HG03025 (cell line): Measurements from ENCODE around the gene PPTC7.

Experiments used
- ATAC-seq: cut with Tn5 transposase; IDR thresholded peaks from one replicate; pipeline ENCODE4 v1.9.1; 2021; ENCODE audit warnings: mild to moderate bottlenecking, moderate library complexity; ENCODE audit not compliant: unreplicated experiment, low FRiP score

PPTC7 gene

DNA sequence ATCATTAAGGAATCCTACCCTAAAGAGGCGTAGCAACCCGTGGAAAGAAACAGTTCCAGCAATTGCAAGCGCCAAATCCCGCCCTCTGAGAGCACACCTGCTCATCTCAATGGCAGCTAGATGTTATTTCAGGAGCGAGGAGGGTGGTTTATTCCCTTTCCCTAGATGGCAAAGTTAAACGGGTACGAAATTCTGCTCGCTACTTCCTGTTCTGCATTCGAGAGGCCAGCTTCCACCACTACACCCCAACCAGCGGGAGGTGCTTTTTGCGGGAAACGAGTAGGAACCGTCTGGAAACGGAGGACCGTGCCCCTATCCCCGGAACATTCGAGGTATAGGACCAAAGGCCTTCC lies 81.7 kb downstream of the PPTC7 start:
- ATAC-seq, result peak; percentile 5

- no peak for ATAC-seq
These were observed 84.0 kb downstream of the PPTC7 start for GRCh38 chr12:110498984-110499706.
